CD14-positive monocyte (primary cell): ENCODE measurements around the gene ANKRD13B. TPM values are rescaled to one million over a fixed set of nuclear protein-coding genes. Genes with fewer than 3 reads are reported as not detected.

ENCODE experiments used
- DNase-seq, 3 donors: peaks; one replicate each; pipeline ENCODE4 v3.0.0-alpha.2; 2011 to 2022
- H2AFZ ChIP-seq: 2 replicates; pipeline ENCODE4 v1.6.0; 2012; ENCODE audit warnings: mild to moderate bottlenecking, low read depth, low read length, inconsistent platforms; ENCODE audit not compliant: insufficient read depth, poor library complexity, severe bottlenecking
- H3K27ac ChIP-seq, 2 donors: 1 replicate in 1 of 2; 2 replicates in 1 of 2; pipeline ENCODE4 v1.5.1; 2012 to 2013; ENCODE audit warnings: low read length in 2 of 2, control low read depth in 1 of 2, inconsistent platforms in 1 of 2, low read depth in 1 of 2, mild to moderate bottlenecking in 1 of 2
- H3K27me3 ChIP-seq, 2 donors: one replicate each; pipeline versions ENCODE4 v1.6.0 to v1.6.1; 2011 to 2013; ENCODE audit warnings: low read length in 2 of 2; ENCODE audit not compliant: control insufficient read depth in 2 of 2, insufficient read depth in 2 of 2
- H3K36me3 ChIP-seq, 2 donors: replicated peaks in 1 of 2; 1 replicate in 1 of 2; 2 replicates in 1 of 2; pipeline versions ENCODE4 v1.5.1 to v1.6.1; 2012 to 2013; ENCODE audit warnings: low read length in 2 of 2, control low read depth in 1 of 2, inconsistent platforms in 1 of 2, mild to moderate bottlenecking in 1 of 2; ENCODE audit not compliant: insufficient read depth in 2 of 2, control insufficient read depth in 1 of 2
- H3K4me1 ChIP-seq, 2 donors: 1 replicate in 1 of 2; 2 replicates in 1 of 2; pipeline versions ENCODE4 v1.5.1 to v1.6.1; 2012 to 2013; ENCODE audit warnings: low read length in 2 of 2, control low read depth in 1 of 2, inconsistent platforms in 1 of 2, mild to moderate bottlenecking in 1 of 2, moderate library complexity in 1 of 2; ENCODE audit not compliant: insufficient read depth in 2 of 2, control insufficient read depth in 1 of 2
- H3K4me2 ChIP-seq: replicated peaks from 2 replicates; pipeline ENCODE3; 2012; ENCODE audit warnings: low read length, moderate library complexity, mild to moderate bottlenecking; ENCODE audit not compliant: poor library complexity, severe bottlenecking; ENCODE audit errors: extremely low read depth
- H3K4me3 ChIP-seq, 3 experiments: fragments of 200-600 bp in 1 of 3; sonication (generic) in 1 of 3; replicated peaks in 1 of 3; 1 replicate in 2 of 3; 2 replicates in 1 of 3; pipeline ENCODE4 v1.5.1; 2011 to 2013; ENCODE audit warnings: low read length in 3 of 3, mild to moderate bottlenecking in 3 of 3, control low read depth in 2 of 3, low read depth in 2 of 3, inconsistent platforms in 1 of 3, moderate library complexity in 1 of 3
- H3K79me2 ChIP-seq: 2 replicates; pipeline ENCODE4 v1.6.0; 2012; ENCODE audit warnings: mild to moderate bottlenecking, control low read depth, inconsistent platforms, low read length, moderate library complexity; ENCODE audit not compliant: insufficient read depth
- H3K9ac ChIP-seq: 2 replicates; pipeline ENCODE4 v1.6.0; 2017; ENCODE audit warnings: low read length, mild to moderate bottlenecking; ENCODE audit not compliant: insufficient read depth, poor library complexity, severe bottlenecking
- H3K9me3 ChIP-seq, 2 donors: replicated peaks in 1 of 2; 1 replicate in 1 of 2; 2 replicates in 1 of 2; pipeline versions ENCODE4 v1.5.1 to v1.6.1; 2012 to 2013; ENCODE audit warnings: low read length in 2 of 2, control low read depth in 1 of 2; ENCODE audit not compliant: control insufficient read depth in 1 of 2, insufficient read depth in 1 of 2
- H4K20me1 ChIP-seq: 2 replicates; pipeline ENCODE4 v1.6.0; 2012; ENCODE audit warnings: mild to moderate bottlenecking, low read length, control low read depth, moderate library complexity; ENCODE audit not compliant: insufficient read depth
- H3K27ac Mint-ChIP-seq, 7 donors: one replicate each; pipeline ENCODE4 v1.8.0; 2020; ENCODE audit warnings: mild to moderate bottlenecking in 7 of 7, mixed read lengths in 7 of 7, moderate library complexity in 6 of 7, inconsistent platforms in 2 of 7
- H3K27me3 Mint-ChIP-seq, 3 donors: one replicate each; pipeline ENCODE4 v1.8.0; 2021 to 2022; ENCODE audit warnings: low read depth in 3 of 3, mild to moderate bottlenecking in 3 of 3, mixed read lengths in 3 of 3, moderate library complexity in 3 of 3, inconsistent platforms in 1 of 3
- H3K36me3 Mint-ChIP-seq, 2 donors: one replicate each; pipeline ENCODE4 v1.8.0; 2020; ENCODE audit warnings: mixed read lengths in 2 of 2, inconsistent platforms in 1 of 2, mild to moderate bottlenecking in 1 of 2
- H3K4me1 Mint-ChIP-seq: one replicate; pipeline ENCODE4 v1.8.0; 2020; ENCODE audit warnings: mild to moderate bottlenecking, mixed read lengths
- H3K4me3 Mint-ChIP-seq, 2 donors: one replicate each; pipeline ENCODE4 v1.8.0; 2020; ENCODE audit warnings: mild to moderate bottlenecking in 2 of 2, mixed read lengths in 2 of 2, moderate library complexity in 1 of 2
- H3K9me3 Mint-ChIP-seq, 7 donors: one replicate each; pipeline ENCODE4 v1.8.0; 2020 to 2022; ENCODE audit warnings: mixed read lengths in 7 of 7, mild to moderate bottlenecking in 6 of 7, moderate library complexity in 6 of 7, inconsistent platforms in 2 of 7
- CTCF ChIP-seq: fragments of 200-600 bp; IDR thresholded peaks from one replicate; pipeline ENCODE4 v1.8.0; 2022; ENCODE audit warnings: antibody characterized with exemption, mild to moderate bottlenecking
- WGBS: methylation state at CpG from one replicate; pipeline ENCODE4 v1.1.5; 2013; ENCODE audit warnings: missing lambda C conversion rate; ENCODE audit not compliant: insufficient coverage; 5-methylcytosine and 5-hydroxymethylcytosine counted together
- intact Hi-C, 2 donors: fragments of 100-400 bp; cut with micrococcal nuclease; formaldehyde crosslinking; loops; one replicate each; pipeline versions ENCODE4 v1.15.0 to v1.15.1; 2023
- polyA plus RNA-seq, 3 donors: library from polyadenylated mRNA; depleted of rRNA in 1 of 3; unstranded in 2 of 3; stranded (reverse) in 1 of 3; fragments of 300-500 nt in 2 of 3; fragments of >200 nt in 1 of 3; fragmentation: Illumina TruSeq in 2 of 3; gene quantifications; 1 replicate in 2 of 3; 2 replicates in 1 of 3; pipeline ENCODE4 v1.2.3, GENCODE V29; 2012 to 2021

ANKRD13B gene
- polyA plus RNA-seq, 3 donors: 0.37 TPM; not detected in 2

DNA sequence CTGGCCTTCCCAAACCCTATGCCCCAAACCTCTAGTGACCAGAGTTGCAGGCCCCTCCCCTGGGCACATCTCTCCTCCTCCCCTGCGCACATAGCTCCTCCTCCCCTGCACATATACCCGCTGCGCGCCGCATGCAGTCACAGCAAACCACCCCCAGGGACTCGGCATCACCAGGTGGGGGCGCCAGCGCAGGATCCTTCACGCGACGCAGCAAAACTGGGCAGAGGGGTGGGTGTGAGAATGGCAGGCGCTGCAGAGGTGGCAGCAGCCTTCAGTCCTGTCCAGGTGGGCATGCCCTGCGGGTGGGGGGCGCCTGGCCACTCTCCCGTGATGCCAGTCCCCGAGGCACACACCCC is 24.2 kb downstream of the ANKRD13B start:
- Histone ChIP-seq H3K79me2 (no peaks in the 10 kb centered on the region), H4K20me1 (peaks cover 33% of the 10 kb centered on the region), H3K27me3 (peaks cover 7 to 80% of the 10 kb centered on the region in 2 donors), H3K4me1 (peaks cover 57 to 63% of the 10 kb centered on the region in 2 donors), H2AFZ (peak overlapping the region; percentile 82), H3K36me3 (no peaks in the 10 kb centered on the region), H3K9ac (no peak overlapping the region), H3K4me2 (peak overlapping the region; percentile 97), H3K4me3 (peak overlapping the region in 2 of 3 experiments; percentile 31 to 80), H3K9me3 (no peaks in the 10 kb centered on the region), H3K27ac (no peak overlapping the region)
- H3K36me3 Mint-ChIP-seq: no peaks in the 10 kb centered on the region
- intact Hi-C loops: loop anchor here in 1 of 2 donors (10.0 kb wide), 1 partner anchor 52 kb away; the partner anchor contains the start of genes ABHD15 and TP53I13
- no peak overlapping the region for H3K27ac Mint-ChIP-seq
- WGBS: 2% methylated on average over 5 of the region's 16 CpGs
- peak; percentile 60 for TF ChIP-seq CTCF
- peak overlapping the region; percentile 83 to 92 for H3K4me3 Mint-ChIP-seq
- H3K27me3 Mint-ChIP-seq: peaks cover 47 to 91% (median 63%) of the 10 kb centered on the region in 3 donors
- H3K4me1 Mint-ChIP-seq: peaks cover 49% of the 10 kb centered on the region
- DNase-seq: peak; percentile 67 to 84 (median 81)
- H3K9me3 Mint-ChIP-seq: peaks cover 0 to 7% (median 1%) of the 10 kb centered on the region in 7 donors

- Histone ChIP-seq H3K9ac (peak overlapping the region; percentile 56), H3K36me3 (no peaks in the 10 kb centered on the region), H3K27me3 (peaks cover 7 to 82% of the 10 kb centered on the region in 2 donors), H3K4me2 (peak overlapping the region; percentile 97), H3K9me3 (no peaks in the 10 kb centered on the region), H2AFZ (peak overlapping the region; percentile 82), H3K4me3 (peak overlapping the region; percentile 13 to 80 (median 31)), H3K4me1 (peaks cover 63 to 67% of the 10 kb centered on the region in 2 donors), H3K79me2 (no peaks in the 10 kb centered on the region), H4K20me1 (peaks cover 35% of the 10 kb centered on the region), H3K27ac (peak overlapping the region in 1 of 2 donors; percentile 30)
- intact Hi-C loops: loop anchor here in 1 of 2 donors (2.0 to 10.0 kb wide), 2 partner anchors 37 to 53 kb away; partner anchors contain the start of genes ABHD15 and TP53I13
- Mint-ChIP-seq H3K36me3 (no peaks in the 10 kb centered on the region), H3K4me1 (peaks cover 52% of the 10 kb centered on the region), H3K9me3 (peaks cover 0 to 7% (median 1%) of the 10 kb centered on the region in 7 donors), H3K27ac (peak overlapping the region in 3 of 7 donors; percentile 21 to 52 (median 40)), H3K27me3 (peaks cover 46 to 92% (median 64%) of the 10 kb centered on the region in 3 donors), H3K4me3 (peak overlapping the region; percentile 83 to 92)
- DNase-seq: peak; percentile 81 to 83 (median 82)
- under 1% methylated on average over 68 of the region's 68 CpGs for WGBS
- peak; percentile 58 for TF ChIP-seq CTCF
These were observed 24.7 kb downstream of the ANKRD13B start for GRCh38 chr17:29617481-29618271.
